GM18526 (cell line): ENCODE data around the gene ADRA2B.

Experiments used
- POLR2A ChIP-seq: IDR thresholded peaks from 3 replicates; pipeline ENCODE4 v1.6.1; 2011; ENCODE audit not compliant: insufficient read length; ENCODE audit errors: extremely low read depth

The ADRA2B gene

DNA sequence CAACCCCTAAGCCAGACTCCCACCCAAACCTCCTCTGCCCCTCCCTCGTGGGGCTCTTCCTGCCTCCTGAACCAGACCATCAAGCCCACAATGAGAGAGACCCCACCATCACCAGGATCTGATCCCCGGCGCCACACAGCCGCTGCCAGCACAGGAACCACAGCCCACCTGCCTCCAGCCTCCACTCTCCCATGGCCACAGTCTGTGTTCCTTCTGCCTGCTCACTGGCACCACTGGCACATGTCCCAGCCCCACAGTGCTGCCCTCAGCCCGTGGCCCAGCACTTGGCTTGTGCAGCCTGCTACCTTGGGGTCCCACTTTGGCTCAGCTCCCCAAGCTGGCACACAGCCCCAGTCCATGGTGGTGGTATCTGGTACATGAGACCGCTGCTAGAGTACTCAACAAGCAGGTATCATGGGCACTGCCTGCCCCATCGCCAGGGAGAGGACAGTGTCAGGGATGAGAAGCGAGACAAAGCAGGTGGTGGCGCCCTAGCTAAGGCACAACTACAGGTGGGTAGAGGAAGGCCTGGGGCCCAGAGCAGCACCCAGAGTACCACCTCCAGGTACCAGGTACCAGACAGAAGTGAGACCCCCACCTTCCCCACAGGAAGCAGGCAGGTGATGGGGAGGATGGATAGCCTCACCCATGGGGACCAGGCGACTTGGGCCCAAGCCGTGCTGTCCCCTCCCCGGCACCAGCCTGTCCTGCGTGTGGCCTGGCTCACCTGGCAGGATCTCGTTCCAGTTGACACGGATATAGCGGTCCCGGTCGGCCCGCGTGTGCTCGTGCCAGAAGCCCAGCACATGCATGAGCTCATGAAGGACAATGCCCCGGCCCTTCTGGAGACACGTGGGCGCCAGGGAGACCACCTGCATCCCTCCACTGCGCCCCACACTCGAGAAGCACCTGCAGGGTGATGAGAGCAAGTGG is 15.7 kb upstream of the ADRA2B start:
- TF ChIP-seq POLR2A, result no peak

GRCh38 chr2:96131152-96131812 is 14.9 kb upstream of the ADRA2B start:
- TF ChIP-seq POLR2A, result no peak

DNA sequence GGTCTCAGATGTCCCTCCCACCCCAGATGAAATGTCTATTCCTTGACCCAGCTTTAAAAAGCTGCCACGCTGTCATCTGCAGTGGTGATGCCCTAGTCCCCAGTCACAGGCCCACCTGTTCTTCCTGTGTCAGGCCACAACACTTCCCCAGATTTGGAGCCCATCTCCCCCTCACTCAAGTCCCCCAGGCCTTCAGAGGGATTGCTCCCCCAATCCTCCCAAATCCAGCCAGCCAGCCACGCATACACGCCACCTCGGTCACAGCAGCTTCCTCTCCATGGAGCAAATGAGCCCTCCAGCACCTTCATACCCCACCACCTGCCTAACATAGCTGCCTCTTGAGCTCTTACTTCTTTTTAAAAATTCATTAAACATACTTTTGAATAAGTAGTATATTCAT is 14.1 kb upstream of the ADRA2B start:
- no peak for TF ChIP-seq POLR2A

GRCh38 chr2:96129528-96130120 is 13.3 kb upstream of the ADRA2B start:
- TF ChIP-seq POLR2A, result no peak

DNA sequence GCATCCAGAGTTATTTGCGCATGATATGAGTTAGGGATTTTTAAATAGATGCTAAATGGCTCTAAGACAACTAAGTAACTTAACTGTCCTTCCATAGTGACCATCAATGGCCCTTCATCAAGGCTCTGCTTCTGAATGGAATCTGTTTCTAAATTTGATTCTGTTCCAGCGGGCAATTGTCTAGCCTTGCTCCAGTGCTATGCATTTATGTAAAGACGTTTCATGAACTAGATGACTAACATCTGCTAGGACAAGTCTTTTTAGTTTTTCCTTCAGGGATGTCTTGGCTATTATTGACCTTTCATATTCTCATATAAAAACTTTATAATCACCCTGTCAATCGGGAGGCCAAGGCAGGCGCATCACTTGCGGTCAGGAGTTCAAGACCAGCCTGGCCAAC is 12.1 kb upstream of the ADRA2B start:
- TF ChIP-seq POLR2A, result no peak

GRCh38 chr2:96124406-96125265 is 8.3 kb upstream of the ADRA2B start:
- no peak for TF ChIP-seq POLR2A

DNA sequence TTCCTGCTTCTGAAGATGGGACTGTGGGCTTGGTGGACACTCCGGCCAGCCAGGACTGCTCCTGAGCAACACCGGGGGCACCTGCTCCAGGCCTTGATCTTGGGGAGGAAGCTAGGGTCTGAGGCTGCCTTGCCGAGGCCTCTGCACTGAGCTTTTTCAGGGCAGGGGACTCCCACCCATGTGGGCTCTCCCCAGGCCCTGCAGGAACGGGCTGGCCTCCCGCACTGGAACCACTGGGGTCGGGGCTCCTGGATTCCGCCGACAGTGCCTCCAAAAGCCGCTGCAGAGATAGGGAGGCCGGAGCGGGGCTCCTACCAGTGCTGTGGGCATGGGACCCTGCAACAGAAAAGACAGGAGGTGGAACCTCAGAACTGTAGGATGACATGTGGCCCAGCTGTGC is 7.6 kb upstream of the ADRA2B start:
- TF ChIP-seq POLR2A, result no peak

- no peak for TF ChIP-seq POLR2A
These were observed 6.9 kb upstream of the ADRA2B start for GRCh38 chr2:96123290-96123689.

GRCh38 chr2:96122391-96122790 is 6.0 kb upstream of the ADRA2B start:
- TF ChIP-seq POLR2A, result no peak

- no peak for TF ChIP-seq POLR2A
These were observed 5.0 kb upstream of the ADRA2B start for GRCh38 chr2:96121414-96121813.

- TF ChIP-seq POLR2A, result no peak
These were observed 4.6 kb upstream of the ADRA2B start for GRCh38 chr2:96120991-96121390.

- TF ChIP-seq POLR2A, result no peak
These were observed 3.8 kb upstream of the ADRA2B start for GRCh38 chr2:96120091-96120720.

- TF ChIP-seq POLR2A, result no peak
These were observed 3.0 kb upstream of the ADRA2B start for GRCh38 chr2:96119389-96119751.

DNA sequence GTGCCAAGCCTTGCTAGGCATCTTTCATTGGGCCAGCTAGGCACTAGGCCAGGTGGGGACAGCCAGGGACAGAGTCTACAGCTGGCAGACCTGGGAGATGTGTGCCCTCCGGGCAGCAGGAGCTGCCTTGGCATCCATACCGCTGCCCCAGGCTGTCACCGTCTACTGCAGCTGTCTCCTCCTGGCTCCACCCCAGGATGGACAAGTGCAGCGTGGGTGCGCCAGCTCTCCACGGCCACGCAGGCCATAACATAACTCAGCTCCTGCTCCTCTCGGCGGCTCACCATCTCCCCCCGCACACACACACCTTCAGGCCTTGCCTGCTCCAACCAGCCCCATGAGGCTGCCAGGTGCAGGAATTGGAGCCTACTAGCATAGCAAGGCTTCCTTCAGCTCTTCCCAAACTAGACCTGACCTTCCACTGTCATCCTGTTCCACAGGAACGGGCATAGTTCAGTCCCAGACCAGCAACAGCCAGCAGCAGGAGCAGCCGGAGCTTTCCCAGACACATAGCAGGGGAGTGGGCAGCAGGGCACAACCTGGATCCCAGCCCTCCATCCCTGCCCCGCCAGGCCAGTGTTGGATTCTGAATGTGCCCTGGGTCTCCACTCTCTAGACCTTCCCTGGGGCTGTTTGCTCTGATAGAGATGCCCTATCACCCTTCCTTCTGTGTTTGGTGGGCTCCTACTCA is 2.5 kb upstream of the ADRA2B start:
- TF ChIP-seq POLR2A, result no peak
